HCT116 (cell line): ENCODE data around the gene BMERB1. TPM values are rescaled to one million over a fixed set of nuclear protein-coding genes. Genes with fewer than 3 reads are reported as not detected.
"Not testable (repeated sequence)": the region's sequence is repeated elsewhere in the genome, so short reads cannot be mapped to it uniquely, and the experiment has no call there.

Experiments
- ATAC-seq: fragments of 200-7000 bp; cut with Tn5 transposase; 2 replicates; pipeline ENCODE4 v1.9.1; 2020; ENCODE audit warnings: mild to moderate bottlenecking, moderate library complexity
- Bru-seq: library from RNA; stranded (reverse); fragments of 400-500 nt; gene quantifications from one replicate; lab custom pipeline; 2021; lab: Mats Ljungman, UMichigan
- BruChase-seq, 2 experiments: library from RNA; stranded (reverse); fragments of 400-500 nt; gene quantifications; one replicate each; lab custom pipeline; 2021; lab: Mats Ljungman, UMichigan
- BruUV-seq: library from RNA; stranded (reverse); fragments of 400-500 nt; replicated peaks from 2 replicates; lab custom pipeline; 2021; lab: Mats Ljungman, UMichigan
- CTCF ChIA-PET: fragments of 300-600 bp; sonication (Branson Sonifier 250); formaldehyde crosslinking; loops from one replicate; lab custom pipeline; 2021; ENCODE audit warnings: antibody characterized with exemption; lab: Charles Lee
- POLR2A ChIA-PET: fragments of 300-600, 350-600 bp; sonication (Branson Sonifier 250); formaldehyde crosslinking; loops from one replicate; lab custom pipeline; 2021; ENCODE audit warnings: antibody characterized with exemption; lab: Charles Lee
- RAD21 ChIA-PET, 2 experiments: fragments of 300-600 bp; sonication (Branson Sonifier 250); formaldehyde crosslinking; loops; one replicate each; lab custom pipeline; 2023; ENCODE audit warnings: low total read pairs in 2 of 2; ENCODE audit not compliant: uncharacterized antibody in 2 of 2, unreplicated experiment in 2 of 2, low non-redundant PET in 1 of 2; lab: Charles Lee
- DNase-seq: peaks from one replicate; pipeline ENCODE4 v3.0.0-alpha.2; 2010; ENCODE audit warnings: low read depth, low spot score
- H2AFZ ChIP-seq: fragments of 200-600 bp; shearing (Covaris generic), sonication (generic); 2 replicates; pipeline ENCODE4 v1.6.1; 2017; ENCODE audit warnings: low read depth, mixed run types, mixed read lengths, antibody characterized with exemption, low read length; ENCODE audit not compliant: poor library complexity, severe bottlenecking
- H3K27ac ChIP-seq: 2 replicates; pipeline ENCODE4 v1.5.1; 2012; ENCODE audit warnings: low read depth, low read length
- H3K27me3 ChIP-seq: fragments of 200-600 bp; sonication (generic); 2 replicates; pipeline ENCODE4 v1.6.1; 2016; ENCODE audit warnings: mixed run types, low read length, mixed read lengths; ENCODE audit not compliant: insufficient read depth
- H3K36me3 ChIP-seq, 2 experiments: fragments of 200-500 bp in 1 of 2; fragments of 200-600 bp in 1 of 2; sonication (Bioruptor generic) in 1 of 2; sonication (generic) in 1 of 2; 2 replicates each; pipeline versions ENCODE4 v1.5.1 to v1.6.1; 2014 to 2016; ENCODE audit warnings: low read length in 2 of 2, inconsistent platforms in 1 of 2, mixed read lengths in 1 of 2, mixed run types in 1 of 2; ENCODE audit not compliant: insufficient read depth in 2 of 2, control insufficient read depth in 1 of 2
- H3K4me1 ChIP-seq, 2 experiments: fragments of 200-600 bp in 1 of 2; sonication (generic) in 1 of 2; 2 replicates each; pipeline versions ENCODE4 v1.5.1 to v1.6.1; 2012 to 2017; ENCODE audit warnings: low read length in 2 of 2, inconsistent platforms in 1 of 2, mild to moderate bottlenecking in 1 of 2, mixed read lengths in 1 of 2, mixed run types in 1 of 2, moderate library complexity in 1 of 2; ENCODE audit not compliant: insufficient read depth in 2 of 2, control insufficient read depth in 1 of 2
- H3K4me2 ChIP-seq: fragments of 200-600 bp; sonication (generic); 2 replicates; pipeline ENCODE4 v1.6.1; 2017; ENCODE audit warnings: mixed run types, low read length, mixed read lengths
- H3K4me3 ChIP-seq, 2 experiments: fragments of 200-600 bp in 1 of 2; sonication (generic) in 1 of 2; replicated peaks in 1 of 2; 2 replicates each; pipeline ENCODE4 v1.5.1; 2011 to 2016; ENCODE audit warnings: low read length in 2 of 2, control low read depth in 1 of 2, low read depth in 1 of 2, mild to moderate bottlenecking in 1 of 2, mixed read lengths in 1 of 2, mixed run types in 1 of 2
- H3K79me2 ChIP-seq: fragments of 200-600 bp; sonication (generic); 2 replicates; pipeline ENCODE4 v1.6.1; 2017; ENCODE audit warnings: mild to moderate bottlenecking, mixed run types, low read length, moderate library complexity, mixed read lengths; ENCODE audit not compliant: insufficient read depth
- H3K9ac ChIP-seq: fragments of 200-600 bp; sonication (generic); 2 replicates; pipeline ENCODE4 v1.6.1; 2016; ENCODE audit warnings: low read length, mixed read lengths
- H3K9me2 ChIP-seq: fragments of 200-600 bp; sonication (generic), shearing (Covaris generic); 2 replicates; pipeline ENCODE4 v1.6.1; 2017; ENCODE audit warnings: mixed run types, mild to moderate bottlenecking, moderate library complexity; ENCODE audit not compliant: insufficient read depth
- H3K9me3 ChIP-seq, 2 experiments: fragments of 200-500 bp in 1 of 2; fragments of 200-600 bp in 1 of 2; sonication (Bioruptor generic) in 1 of 2; sonication (generic) in 1 of 2; 2 replicates each; pipeline ENCODE4 v1.6.1; 2014 to 2017; ENCODE audit warnings: low read length in 2 of 2, mixed read lengths in 2 of 2, inconsistent platforms in 1 of 2, low read depth in 1 of 2, mild to moderate bottlenecking in 1 of 2, mixed run types in 1 of 2, moderate library complexity in 1 of 2; ENCODE audit not compliant: control insufficient read depth in 1 of 2, insufficient read depth in 1 of 2
- H4K20me1 ChIP-seq: fragments of 200-600 bp; sonication (generic), shearing (Covaris generic); 2 replicates; pipeline ENCODE4 v1.6.1; 2017; ENCODE audit warnings: mixed run types, mild to moderate bottlenecking, moderate library complexity; ENCODE audit not compliant: insufficient read depth
- CTCF ChIP-seq, 3 experiments: fragments of 200-600 bp in 1 of 3; sonication (generic) in 1 of 3; IDR thresholded peaks in 2 of 3; conservative IDR thresholded peaks in 1 of 3; 2 replicates each; pipeline ENCODE4 v1.5.1; 2012 to 2017; ENCODE audit warnings: low read depth in 2 of 3, low read length in 2 of 3, antibody characterized with exemption in 1 of 3, borderline replicate concordance in 1 of 3, control low read depth in 1 of 3, mild to moderate bottlenecking in 1 of 3, mixed read lengths in 1 of 3, mixed run types in 1 of 3, moderate library complexity in 1 of 3; ENCODE audit not compliant: insufficient read depth in 1 of 3
- POLR2A ChIP-seq: IDR thresholded peaks from 2 replicates; pipeline ENCODE4 v1.7.0; 2011; ENCODE audit warnings: borderline replicate concordance; ENCODE audit not compliant: insufficient read depth, insufficient read length; ENCODE audit errors: extremely low read depth
- POLR2AphosphoS5 ChIP-seq: IDR thresholded peaks from 2 replicates; pipeline ENCODE4 v1.6.1; 2011; ENCODE audit warnings: mild to moderate bottlenecking, low read depth, low read length, moderate library complexity
- RAD21 ChIP-seq: IDR thresholded peaks from 2 replicates; pipeline ENCODE4 v1.6.1; 2012; ENCODE audit warnings: low read depth, mild to moderate bottlenecking
- SIN3A ChIP-seq: IDR thresholded peaks from 2 replicates; pipeline ENCODE4 v1.6.1; 2012; ENCODE audit warnings: low read depth
- TCF7L2 ChIP-seq: IDR thresholded peaks from 2 replicates; pipeline ENCODE4 v1.7.0; 2011; ENCODE audit warnings: borderline replicate concordance, inconsistent platforms; ENCODE audit not compliant: insufficient read depth, insufficient read length; ENCODE audit errors: extremely low read depth
- intact Hi-C: fragments of 100-400 bp; cut with micrococcal nuclease; formaldehyde crosslinking; loops from 2 replicates; pipeline ENCODE4 v1.10.0; 2022
- long read RNA-seq: library from polyadenylated mRNA; unstranded; transcript quantifications from one replicate; pipeline ENCODE4 v2.0.0, GENCODE V29; 2021; ENCODE audit not compliant: unreplicated experiment
- polyA plus RNA-seq: library from polyadenylated mRNA; unstranded; fragments of >200 nt; gene quantifications from 2 replicates; pipeline ENCODE4 v1.2.1, GENCODE V29; 2012; ENCODE audit warnings: missing spikeins
- total RNA-seq: library from RNA; stranded (reverse); gene quantifications from one replicate; pipeline ENCODE4 v1.2.1, GENCODE V29; 2021; ENCODE audit not compliant: unreplicated experiment

BMERB1 gene
- total RNA-seq (43.6 TPM), Bru-seq, nascent RNA (percentile 80 among the genes with signal in this experiment), BruChase-seq, experiment 1, labeled RNA remaining after a 6-hour chase (percentile 75 among the genes with signal in this experiment), BruChase-seq, experiment 2, labeled RNA remaining after a 2-hour chase (percentile 69 among the genes with signal in this experiment)
- 45.7 and 52.6 TPM in 2 replicates for polyA plus RNA-seq
- long read RNA-seq, transcript C16orf45-201 (6 exons, 2,404 nt) = major isoform, 46 of 72 reads
- long read RNA-seq, partial matches to known transcripts = 4 of 72 reads
- long read RNA-seq, other reads (novel, unspliced or antisense) = 20 of 72 reads

- Histone ChIP-seq H3K27ac (no peak within 1 kb of the TSS; the same call in 1 of the 2 replicates), H3K4me2 (peak within 1 kb of the TSS; percentile 67), H2AFZ (no peak within 1 kb of the TSS), H3K4me3 (peak within 1 kb of the TSS; percentile 68 to 71), H3K9me2 (no peaks in the 10 kb centered on the region), H3K9ac (peak within 1 kb of the TSS; percentile 60), H3K4me1 (peaks cover 18 to 34% of the 10 kb centered on the region in 2 experiments), H3K9me3 (no peaks in the 10 kb centered on the region), H3K27me3 (no peaks in the 10 kb centered on the region), H3K36me3 (no peaks in the 10 kb centered on the region), H4K20me1 (no peaks in the 10 kb centered on the region), H3K79me2 (peaks cover 38% of the 10 kb centered on the region)
- CTCF ChIA-PET = no interaction called here
- RAD21 ChIA-PET = no interaction called here
- POLR2A ChIA-PET = no interaction called here
- peak; percentile 44 for TF ChIP-seq POLR2AphosphoS5
- no peak for TF ChIP-seq SIN3A
- TF ChIP-seq TCF7L2 = no peak
- no peak for TF ChIP-seq CTCF (IDR thresholded peaks at IDR 0.05 in 2 of 3, conservative IDR thresholded peaks at IDR 0.05 in 1 of 3; ENCODE audit: borderline replicate concordance in 1 of 3, insufficient read depth in 1 of 3, low read depth in 2 of 3, low read length in 2 of 3)
- no peak for TF ChIP-seq POLR2A
- TF ChIP-seq RAD21 = no peak
- intact Hi-C loops = loop anchor here (5.0 to 10.0 kb wide), 2 partner anchors 50 to 68 kb away; no protein-coding TSS in a partner anchor
- ATAC-seq (peak; percentile 76), DNase-seq (peak; percentile 12)
- no TSS peak for BruUV-seq
Measured at GRCh38 chr16:15434425-15435215, at the start of gene BMERB1. Gene BMERB1, plus strand, starts transcription at chr16:15434588. Its CDS starts 66 bp downstream, at chr16:15434654.

DNA sequence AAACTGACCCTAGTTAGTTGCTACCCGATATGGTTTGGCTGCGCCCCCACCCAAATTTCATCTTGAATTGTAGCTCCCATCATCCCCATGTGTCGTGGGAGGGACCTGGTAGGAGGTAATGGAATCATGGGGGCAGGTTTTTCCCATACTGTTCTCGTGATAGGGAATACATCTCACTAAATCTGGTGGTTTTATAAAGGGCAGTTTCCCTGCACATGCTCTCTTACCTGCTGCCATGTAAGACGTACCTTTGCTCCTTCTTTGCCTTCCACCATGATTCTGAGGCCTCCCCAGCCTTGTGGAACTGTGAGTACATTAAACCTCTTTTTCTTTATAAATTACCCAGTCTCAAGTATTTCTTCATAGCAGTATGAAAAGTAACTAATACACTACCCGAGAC is 46.3 kb upstream of the BMERB1 start:
- H3K79me2 ChIP-seq, RAD21 ChIA-PET, H3K4me1 ChIP-seq, CTCF ChIA-PET, H3K27me3 ChIP-seq, H3K9ac ChIP-seq, H3K9me3 ChIP-seq, H4K20me1 ChIP-seq, ATAC-seq, DNase-seq, H3K27ac ChIP-seq, H3K9me2 ChIP-seq, H2AFZ ChIP-seq, intact Hi-C loops, BruUV-seq, H3K4me3 ChIP-seq, H3K36me3 ChIP-seq, H3K4me2 ChIP-seq: not testable (repeated sequence)
- POLR2A ChIA-PET = interaction anchor here (0.6 kb wide), 1 partner anchor 15 kb away, joined by 3 read pairs; no protein-coding TSS in a partner anchor

DNA sequence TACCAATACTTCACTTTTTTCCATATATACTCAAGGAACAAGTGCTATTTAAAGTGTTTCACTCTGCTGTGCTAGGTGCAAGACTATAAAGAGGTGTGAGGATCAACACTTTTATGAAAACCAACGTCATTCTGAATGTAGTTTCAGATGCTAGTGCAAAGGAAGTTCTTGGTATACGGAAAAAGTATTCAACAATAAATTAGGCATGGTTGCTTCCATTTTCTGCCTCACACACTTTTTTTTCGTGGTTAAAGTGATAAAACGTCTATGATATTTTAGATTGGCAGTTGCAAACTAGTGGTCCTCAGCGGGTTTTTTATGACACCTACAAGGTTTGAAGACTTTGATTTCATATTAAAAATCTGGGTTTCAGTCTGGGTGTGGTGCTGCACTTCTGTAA is 44.5 kb upstream of the BMERB1 start:
- H4K20me1 ChIP-seq, H3K27me3 ChIP-seq, H3K4me1 ChIP-seq, H3K4me2 ChIP-seq, H3K79me2 ChIP-seq, H3K27ac ChIP-seq, H3K9me2 ChIP-seq, BruUV-seq, intact Hi-C loops, H3K9ac ChIP-seq, RAD21 ChIA-PET, H3K9me3 ChIP-seq, H2AFZ ChIP-seq, H3K36me3 ChIP-seq, ATAC-seq, POLR2A ChIA-PET, CTCF ChIA-PET, H3K4me3 ChIP-seq, DNase-seq: not testable (repeated sequence)
